Measurements from ENCODE around the gene ARHGEF7. TPM values are rescaled to one million over a fixed set of nuclear protein-coding genes. Genes with fewer than 3 reads are reported as not detected.

The ARHGEF7 gene
- total RNA-seq, 1 donor from 2014 or later: 73.7 TPM

GRCh38 chr13:111324736-111325135 lies 209.6 kb downstream of the ARHGEF7 start:
- no peaks in the 10 kb centered on the region for H3K79me2 ChIP-seq (ENCODE audit: insufficient read depth, low read length)
- no peaks in the 10 kb centered on the region for H4K20me1 ChIP-seq (ENCODE audit: insufficient read depth, low read length)
- no peak overlapping the region for H3K4me2 ChIP-seq (ENCODE audit: low read length)
- TF ChIP-seq EZH2 (IDR thresholded peaks at IDR 0.05; ENCODE audit: insufficient read depth, low read length): no peak
- no peaks in the 10 kb centered on the region for H3K36me3 ChIP-seq (ENCODE audit: insufficient read depth, low read length)
- H3K27ac Mint-ChIP-seq (ENCODE audit: unreplicated experiment): no peak overlapping the region
- no peak for FAIRE-seq
- H3K9me3 Mint-ChIP-seq (ENCODE audit: unreplicated experiment): no peaks in the 10 kb centered on the region
- no peaks in the 10 kb centered on the region for H3K9me3 ChIP-seq (ENCODE audit: insufficient read depth, low read depth, low read length)
- no peak overlapping the region for H3K9ac ChIP-seq (ENCODE audit: low read length)
- no peaks in the 10 kb centered on the region for H3K27me3 ChIP-seq (ENCODE audit: insufficient read depth, low read length)
- no peak for DNase-seq (ENCODE audit: low read depth)
- no peak overlapping the region for H3K27ac ChIP-seq (ENCODE audit: low read depth, low read length)
- H3K4me3 ChIP-seq (ENCODE audit: insufficient read depth, low read depth, low read length): no peak overlapping the region
- H3K36me3 Mint-ChIP-seq (ENCODE audit: low read depth, unreplicated experiment): peaks cover 12% of the 10 kb centered on the region
- no peak overlapping the region for H2AFZ ChIP-seq (ENCODE audit: low read depth, low read length)
- no peaks in the 10 kb centered on the region for H3K4me1 Mint-ChIP-seq (ENCODE audit: low read depth, unreplicated experiment)
- H3K27me3 Mint-ChIP-seq (ENCODE audit: low read depth, unreplicated experiment): peaks cover 17% of the 10 kb centered on the region
- no peaks in the 10 kb centered on the region for H3K4me1 ChIP-seq (ENCODE audit: insufficient read depth, low read length)
- H3K4me3 Mint-ChIP-seq (ENCODE audit: unreplicated experiment): no peak overlapping the region

DNA sequence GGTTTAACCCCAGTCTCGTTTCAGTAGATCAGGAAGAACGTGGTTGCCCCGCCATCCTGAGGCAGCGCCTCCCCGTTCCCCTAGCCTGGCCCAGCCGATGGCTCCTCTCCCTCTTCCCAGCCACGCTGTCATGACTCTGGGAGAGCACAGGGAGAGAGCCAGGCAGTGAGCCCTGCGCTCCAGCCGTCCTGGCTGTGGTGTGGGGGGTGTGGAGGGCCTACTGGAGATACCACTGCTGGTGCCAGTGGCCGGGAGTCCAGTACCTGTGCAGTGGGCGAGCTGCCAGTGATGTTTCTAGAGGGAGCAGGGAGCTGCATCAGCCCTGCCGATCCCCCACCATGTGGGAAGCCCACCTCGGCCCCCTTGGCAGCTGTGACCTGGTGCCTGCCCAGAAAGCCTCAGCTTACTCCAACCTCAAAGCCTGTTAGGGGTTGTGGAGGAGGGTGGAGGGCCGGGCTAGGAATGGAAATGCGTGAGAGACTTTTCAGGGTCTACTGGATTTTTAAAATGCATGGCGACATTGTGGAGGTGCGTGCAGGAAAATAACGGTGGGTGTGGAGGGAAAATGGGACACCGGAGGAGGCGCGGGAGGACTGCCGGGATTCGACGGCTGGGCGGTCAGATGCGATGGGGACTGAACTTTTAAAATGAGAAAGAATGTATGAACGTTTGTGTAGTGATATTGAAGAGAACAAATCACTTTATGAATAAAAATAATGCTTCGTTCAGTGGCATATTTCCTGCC lies 210.2 kb downstream of the ARHGEF7 start:
- Histone ChIP-seq H3K27me3 (ENCODE audit: insufficient read depth, low read length) (no peaks in the 10 kb centered on the region), H3K9me3 (ENCODE audit: insufficient read depth, low read depth, low read length) (no peaks in the 10 kb centered on the region), H3K27ac (ENCODE audit: low read depth, low read length) (no peak overlapping the region), H4K20me1 (ENCODE audit: insufficient read depth, low read length) (no peaks in the 10 kb centered on the region), H3K9ac (ENCODE audit: low read length) (no peak overlapping the region), H3K4me1 (ENCODE audit: insufficient read depth, low read length) (no peaks in the 10 kb centered on the region), H3K4me3 (ENCODE audit: insufficient read depth, low read depth, low read length) (no peak overlapping the region), H3K36me3 (ENCODE audit: insufficient read depth, low read length) (no peaks in the 10 kb centered on the region), H3K79me2 (ENCODE audit: insufficient read depth, low read length) (no peaks in the 10 kb centered on the region), H2AFZ (ENCODE audit: low read depth, low read length) (no peak overlapping the region), H3K4me2 (ENCODE audit: low read length) (no peak overlapping the region)
- Mint-ChIP-seq H3K9me3 (ENCODE audit: unreplicated experiment) (no peaks in the 10 kb centered on the region), H3K27ac (ENCODE audit: unreplicated experiment) (peak overlapping the region; percentile 73), H3K27me3 (ENCODE audit: low read depth, unreplicated experiment) (peaks cover 17% of the 10 kb centered on the region), H3K36me3 (ENCODE audit: low read depth, unreplicated experiment) (peaks cover 14% of the 10 kb centered on the region), H3K4me1 (ENCODE audit: low read depth, unreplicated experiment) (no peaks in the 10 kb centered on the region), H3K4me3 (ENCODE audit: unreplicated experiment) (no peak overlapping the region)
- TF ChIP-seq EZH2 (IDR thresholded peaks at IDR 0.05; ENCODE audit: insufficient read depth, low read length): no peak
- TF ChIP-seq, protein P1, sequence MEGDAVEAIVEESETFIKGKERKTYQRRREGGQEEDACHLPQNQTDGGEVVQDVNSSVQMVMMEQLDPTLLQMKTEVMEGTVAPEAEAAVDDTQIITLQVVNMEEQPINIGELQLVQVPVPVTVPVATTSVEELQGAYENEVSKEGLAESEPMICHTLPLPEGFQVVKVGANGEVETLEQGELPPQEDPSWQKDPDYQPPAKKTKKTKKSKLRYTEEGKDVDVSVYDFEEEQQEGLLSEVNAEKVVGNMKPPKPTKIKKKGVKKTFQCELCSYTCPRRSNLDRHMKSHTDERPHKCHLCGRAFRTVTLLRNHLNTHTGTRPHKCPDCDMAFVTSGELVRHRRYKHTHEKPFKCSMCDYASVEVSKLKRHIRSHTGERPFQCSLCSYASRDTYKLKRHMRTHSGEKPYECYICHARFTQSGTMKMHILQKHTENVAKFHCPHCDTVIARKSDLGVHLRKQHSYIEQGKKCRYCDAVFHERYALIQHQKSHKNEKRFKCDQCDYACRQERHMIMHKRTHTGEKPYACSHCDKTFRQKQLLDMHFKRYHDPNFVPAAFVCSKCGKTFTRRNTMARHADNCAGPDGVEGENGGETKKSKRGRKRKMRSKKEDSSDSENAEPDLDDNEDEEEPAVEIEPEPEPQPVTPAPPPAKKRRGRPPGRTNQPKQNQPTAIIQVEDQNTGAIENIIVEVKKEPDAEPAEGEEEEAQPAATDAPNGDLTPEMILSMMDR (IDR thresholded peaks at IDR 0.05; ENCODE audit: insufficient read depth, low read depth, low read length): no peak
- FAIRE-seq: no peak
- DNase-seq (ENCODE audit: low read depth): no peak

- FAIRE-seq (no peak), DNase-seq (ENCODE audit: low read depth) (no peak)
- no peaks in the 10 kb centered on the region for H3K9me3 ChIP-seq (ENCODE audit: insufficient read depth, low read depth, low read length)
- Mint-ChIP-seq H3K27me3 (ENCODE audit: low read depth, unreplicated experiment) (peaks cover 17% of the 10 kb centered on the region), H3K27ac (ENCODE audit: unreplicated experiment) (no peak overlapping the region), H3K4me3 (ENCODE audit: unreplicated experiment) (no peak overlapping the region), H3K9me3 (ENCODE audit: unreplicated experiment) (no peaks in the 10 kb centered on the region), H3K36me3 (ENCODE audit: low read depth, unreplicated experiment) (peaks cover 17% of the 10 kb centered on the region), H3K4me1 (ENCODE audit: low read depth, unreplicated experiment) (no peaks in the 10 kb centered on the region)
- H3K27ac ChIP-seq (ENCODE audit: low read depth, low read length): no peak overlapping the region
- no peak overlapping the region for H3K9ac ChIP-seq (ENCODE audit: low read length)
- H3K4me2 ChIP-seq (ENCODE audit: low read length): no peak overlapping the region
- TF ChIP-seq EZH2 (IDR thresholded peaks at IDR 0.05; ENCODE audit: insufficient read depth, low read length): no peak
- TF ChIP-seq, protein P1 (IDR thresholded peaks at IDR 0.05; ENCODE audit: insufficient read depth, low read depth, low read length): no peak
- H3K27me3 ChIP-seq (ENCODE audit: insufficient read depth, low read length): no peaks in the 10 kb centered on the region
- no peaks in the 10 kb centered on the region for H3K4me1 ChIP-seq (ENCODE audit: insufficient read depth, low read length)
- no peaks in the 10 kb centered on the region for H3K79me2 ChIP-seq (ENCODE audit: insufficient read depth, low read length)
- no peak overlapping the region for H3K4me3 ChIP-seq (ENCODE audit: insufficient read depth, low read depth, low read length)
- H4K20me1 ChIP-seq (ENCODE audit: insufficient read depth, low read length): no peaks in the 10 kb centered on the region
- H2AFZ ChIP-seq (ENCODE audit: low read depth, low read length): no peak overlapping the region
- no peaks in the 10 kb centered on the region for H3K36me3 ChIP-seq (ENCODE audit: insufficient read depth, low read length)
Measured at GRCh38 chr13:111325941-111326620, 211.0 kb downstream of the ARHGEF7 start.
